Left ventricle myocardium inferior (tissue), 1 donor: ENCODE data around the gene SDR42E2. TPM values are rescaled to one million over a fixed set of nuclear protein-coding genes. Genes with fewer than 3 reads are reported as not detected.

ENCODE experiments used
- DNase-seq: peaks from one replicate; pipeline ENCODE4 v3.0.0-alpha.2; 2020
- H3K27ac ChIP-seq: fragments of 200-600 bp; replicated peaks from 2 replicates; pipeline ENCODE4 v1.8.0; 2021
- H3K27me3 ChIP-seq: fragments of 200-600 bp; 2 replicates; pipeline ENCODE4 v1.8.0; 2021; ENCODE audit warnings: low read depth
- H3K36me3 ChIP-seq: fragments of 200-600 bp; 2 replicates; pipeline ENCODE4 v1.8.0; 2021
- H3K4me1 ChIP-seq: fragments of 200-600 bp; 2 replicates; pipeline ENCODE4 v1.8.0; 2021
- H3K4me3 ChIP-seq: fragments of 200-600 bp; 2 replicates; pipeline ENCODE4 v1.8.0; 2021; ENCODE audit warnings: mild to moderate bottlenecking, moderate library complexity
- H3K9me3 ChIP-seq: fragments of 200-600 bp; replicated peaks from 2 replicates; pipeline ENCODE4 v1.8.0; 2021
- intact Hi-C: fragments of 100-400 bp; cut with micrococcal nuclease; formaldehyde crosslinking; loops from one replicate; pipeline ENCODE4 v1.11.0; 2022
- total RNA-seq: library from RNA; stranded (reverse); fragmentation: NEBNext Ultra II Directional; extraction: Animal tissue kit (Norgen Biotek cat#: 25700); gene quantifications from one replicate; pipeline ENCODE4 v1.2.1, GENCODE V29; 2021
- TF ChIP-seq, protein P1 (sequence below): fragments of 200-600 bp; IDR thresholded peaks from 2 replicates; pipeline ENCODE4 v1.8.0; 2021; ENCODE audit warnings: antibody characterized with exemption, mild to moderate bottlenecking, borderline replicate concordance
- donor health status: DM: no; HTN: yes; CAD: no; lungs with severe emphysema.

Gene SDR42E2
- total RNA-seq, 1 donor from 2014 or later = 0.08 TPM

DNA sequence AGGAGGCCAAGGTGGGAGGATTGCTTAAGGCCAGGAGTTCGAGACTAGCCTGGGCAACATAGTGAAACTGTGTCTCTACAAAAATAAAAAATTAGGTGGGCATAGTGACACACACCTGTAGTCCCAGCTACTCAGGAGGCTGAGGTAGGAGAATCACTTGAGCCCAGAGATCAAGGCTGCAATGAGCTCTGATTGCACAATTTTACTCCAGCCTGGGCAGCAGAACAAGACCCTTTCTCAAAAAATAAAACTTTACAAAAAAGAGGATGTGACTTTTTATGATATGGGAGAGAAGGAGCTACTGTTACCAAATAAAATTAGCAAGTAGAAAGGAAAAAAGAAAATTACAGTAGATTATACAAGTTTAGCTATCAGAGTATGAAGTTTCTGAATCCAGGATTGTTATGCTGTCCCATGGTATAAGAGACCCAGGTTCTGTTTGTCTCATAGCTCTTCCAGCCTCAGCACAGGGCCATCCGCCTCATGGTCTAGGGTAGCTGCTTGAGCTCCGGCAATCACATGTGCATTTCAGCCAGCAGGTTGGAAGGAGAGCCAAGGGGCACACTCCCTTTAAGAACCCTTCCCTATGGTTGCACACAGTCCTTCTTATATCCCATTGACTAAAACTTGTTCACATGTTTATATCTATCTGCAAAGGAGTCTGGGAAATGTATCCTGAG, 57.2 kb downstream of the SDR42E2 start:
- Histone ChIP-seq H3K27ac (peak overlapping the region; percentile 78), H3K9me3 (no peaks in the 10 kb centered on the region), H3K4me3 (no peak overlapping the region), H3K27me3 (no peaks in the 10 kb centered on the region), H3K4me1 (peaks cover 61% of the 10 kb centered on the region), H3K36me3 (no peaks in the 10 kb centered on the region)
- no peak for DNase-seq
- TF ChIP-seq, protein P1, sequence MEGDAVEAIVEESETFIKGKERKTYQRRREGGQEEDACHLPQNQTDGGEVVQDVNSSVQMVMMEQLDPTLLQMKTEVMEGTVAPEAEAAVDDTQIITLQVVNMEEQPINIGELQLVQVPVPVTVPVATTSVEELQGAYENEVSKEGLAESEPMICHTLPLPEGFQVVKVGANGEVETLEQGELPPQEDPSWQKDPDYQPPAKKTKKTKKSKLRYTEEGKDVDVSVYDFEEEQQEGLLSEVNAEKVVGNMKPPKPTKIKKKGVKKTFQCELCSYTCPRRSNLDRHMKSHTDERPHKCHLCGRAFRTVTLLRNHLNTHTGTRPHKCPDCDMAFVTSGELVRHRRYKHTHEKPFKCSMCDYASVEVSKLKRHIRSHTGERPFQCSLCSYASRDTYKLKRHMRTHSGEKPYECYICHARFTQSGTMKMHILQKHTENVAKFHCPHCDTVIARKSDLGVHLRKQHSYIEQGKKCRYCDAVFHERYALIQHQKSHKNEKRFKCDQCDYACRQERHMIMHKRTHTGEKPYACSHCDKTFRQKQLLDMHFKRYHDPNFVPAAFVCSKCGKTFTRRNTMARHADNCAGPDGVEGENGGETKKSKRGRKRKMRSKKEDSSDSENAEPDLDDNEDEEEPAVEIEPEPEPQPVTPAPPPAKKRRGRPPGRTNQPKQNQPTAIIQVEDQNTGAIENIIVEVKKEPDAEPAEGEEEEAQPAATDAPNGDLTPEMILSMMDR = no peak
- intact Hi-C loops = loop anchor here (10.0 kb wide), 1 partner anchor 55 kb away; no protein-coding TSS in a partner anchor

DNA sequence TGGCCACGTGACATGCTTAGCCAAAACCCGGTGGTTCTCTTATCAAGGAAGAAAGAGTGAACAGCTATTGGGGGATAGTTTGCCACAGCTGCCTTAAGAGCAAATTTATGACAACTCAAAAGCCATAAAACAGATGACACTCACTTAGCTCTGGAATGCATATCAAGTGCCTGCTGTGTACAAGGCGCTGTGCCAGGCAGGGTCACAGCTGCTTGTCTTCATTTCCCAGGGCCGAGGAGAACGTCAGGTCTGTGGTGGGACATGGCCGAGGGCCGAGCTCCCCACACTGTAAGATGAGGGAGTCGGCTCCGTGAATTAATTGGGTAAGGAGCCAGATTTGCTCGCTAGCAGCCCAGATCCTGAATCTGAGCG, 57.7 kb downstream of the SDR42E2 start:
- H3K27ac ChIP-seq = peak overlapping the region; percentile 78
- no peaks in the 10 kb centered on the region for H3K27me3 ChIP-seq
- intact Hi-C loops = loop anchor here (10.0 kb wide), 1 partner anchor 55 kb away; no protein-coding TSS in a partner anchor
- peaks cover 61% of the 10 kb centered on the region for H3K4me1 ChIP-seq
- peak; percentile 80 for DNase-seq
- peak overlapping the region; percentile 24 for H3K4me3 ChIP-seq
- TF ChIP-seq, protein P1 = no peak
- H3K9me3 ChIP-seq = no peaks in the 10 kb centered on the region
- no peaks in the 10 kb centered on the region for H3K36me3 ChIP-seq

DNA sequence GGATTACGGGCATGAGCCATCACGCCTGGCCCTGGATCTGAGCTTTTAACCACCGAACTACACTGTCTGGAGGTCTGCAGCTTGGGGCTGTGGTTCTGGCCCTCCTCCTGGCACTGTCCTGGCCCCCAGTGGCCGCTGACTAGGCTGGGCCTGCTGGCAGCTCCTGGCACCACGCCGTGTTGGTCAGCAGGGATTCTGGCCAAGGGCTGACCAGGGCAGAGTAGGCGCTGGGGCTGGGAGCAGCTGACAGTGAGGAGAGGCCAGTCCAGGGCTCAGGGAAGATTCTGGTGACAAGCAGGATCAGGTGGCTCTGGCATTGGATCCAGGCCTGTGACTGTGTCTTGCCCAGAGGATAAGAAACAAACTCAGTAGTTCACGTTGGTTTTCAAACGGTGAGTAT, 58.4 kb downstream of the SDR42E2 start:
- peak; percentile 47 for DNase-seq
- Histone ChIP-seq H3K4me1 (peaks cover 61% of the 10 kb centered on the region), H3K36me3 (peaks cover 3% of the 10 kb centered on the region), H3K27ac (peak overlapping the region; percentile 78), H3K9me3 (no peaks in the 10 kb centered on the region), H3K4me3 (no peak overlapping the region), H3K27me3 (no peaks in the 10 kb centered on the region)
- intact Hi-C loops = loop anchor here (10.0 kb wide), 1 partner anchor 54 kb away; no protein-coding TSS in a partner anchor
- TF ChIP-seq, protein P1 = no peak

DNA sequence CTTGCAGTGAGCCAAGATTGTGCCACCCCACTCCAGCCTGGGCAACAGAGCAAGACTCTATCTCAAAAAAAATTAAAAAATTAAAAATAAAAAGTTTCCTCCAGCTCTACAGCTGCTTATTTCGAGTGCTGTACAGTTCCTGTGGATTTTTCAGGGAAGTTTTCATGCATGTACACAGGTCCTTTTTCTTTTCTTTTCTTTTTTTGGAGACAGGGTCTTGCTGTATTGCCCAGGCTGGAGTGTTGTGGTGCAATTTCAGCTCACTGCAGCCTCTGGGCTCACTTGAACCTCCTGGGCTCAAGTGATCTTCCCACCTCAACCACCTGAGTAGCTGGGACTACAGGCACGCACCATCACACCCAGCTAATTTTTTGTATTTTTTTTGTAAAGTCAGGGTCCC, 59.7 kb downstream of the SDR42E2 start:
- no peaks in the 10 kb centered on the region for H3K9me3 ChIP-seq
- H3K4me1 ChIP-seq = peaks cover 48% of the 10 kb centered on the region
- H3K36me3 ChIP-seq = peaks cover 11% of the 10 kb centered on the region
- H3K27ac ChIP-seq = peak overlapping the region; percentile 78
- TF ChIP-seq, protein P1 = no peak
- intact Hi-C loops = loop anchor here (10.0 kb wide), 1 partner anchor 53 kb away; no protein-coding TSS in a partner anchor
- DNase-seq = no peak
- H3K27me3 ChIP-seq = no peaks in the 10 kb centered on the region
- no peak overlapping the region for H3K4me3 ChIP-seq

DNA sequence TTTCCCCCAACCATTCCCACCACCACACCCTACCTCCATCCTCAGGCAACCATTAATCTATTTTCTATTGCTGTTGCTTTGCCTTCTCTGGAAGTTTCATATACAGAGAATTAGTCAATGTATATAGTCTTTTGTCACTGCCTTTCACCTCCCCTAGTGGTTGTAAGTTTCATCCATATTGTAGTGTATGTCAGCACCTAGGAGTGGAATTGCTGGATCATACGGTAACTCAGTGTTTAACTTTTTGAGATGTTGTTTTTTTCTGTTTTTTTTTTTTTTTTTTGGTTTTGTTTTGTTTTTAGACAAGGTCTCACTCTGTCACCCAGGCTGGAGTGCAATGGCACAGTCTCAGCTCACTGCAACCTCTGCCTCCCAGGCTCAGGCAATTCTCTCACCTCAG, 60.7 kb downstream of the SDR42E2 start:
- Histone ChIP-seq H3K9me3 (no peaks in the 10 kb centered on the region), H3K36me3 (peaks cover 21% of the 10 kb centered on the region), H3K27ac (no peak overlapping the region), H3K4me1 (peaks cover 38% of the 10 kb centered on the region), H3K27me3 (no peaks in the 10 kb centered on the region), H3K4me3 (no peak overlapping the region)
- TF ChIP-seq, protein P1 = no peak
- DNase-seq = no peak
- intact Hi-C loops = loop anchor here (10.0 kb wide), 1 partner anchor 52 kb away; no protein-coding TSS in a partner anchor
